GM12891 (cell line): ENCODE measurements around the gene ZNF800.

ENCODE experiments used
- PAX5 ChIP-seq: IDR thresholded peaks from 2 replicates; pipeline ENCODE4 v1.6.1; 2011; ENCODE audit warnings: low read length, moderate library complexity, mild to moderate bottlenecking; ENCODE audit not compliant: insufficient read depth, severe bottlenecking
- POLR2A ChIP-seq: IDR thresholded peaks from 2 replicates; pipeline ENCODE4 v1.6.1; 2011; ENCODE audit warnings: low read depth, low read length, control low read depth
- POLR2AphosphoS5 ChIP-seq: IDR thresholded peaks from 2 replicates; pipeline ENCODE4 v1.6.1; 2011; ENCODE audit warnings: low read depth, low read length, control low read depth
- POU2F2 ChIP-seq: IDR thresholded peaks from 2 replicates; pipeline ENCODE4 v1.6.1; 2011; ENCODE audit warnings: low read depth, mild to moderate bottlenecking, control low read depth, low read length, moderate library complexity
- SPI1 ChIP-seq: IDR thresholded peaks from 2 replicates; pipeline ENCODE4 v1.6.1; 2011; ENCODE audit warnings: low read depth, low read length, control low read depth
- TAF1 ChIP-seq: IDR thresholded peaks from 2 replicates; pipeline ENCODE4 v1.6.1; 2011; ENCODE audit warnings: low read depth, low read length, control low read depth

- TF ChIP-seq POLR2A (no peak), TAF1 (no peak), POU2F2 (no peak), POLR2AphosphoS5 (no peak), PAX5 (no peak), SPI1 (no peak)
These were observed 44.3 kb downstream of the ZNF800 start for GRCh38 chr7:127348247-127348631.
